ENCODE measurements around the gene MAB21L4.
A peak's percentile ranks its signal among the peaks of the same experiment; 100 is the strongest.

Gene MAB21L4

DNA sequence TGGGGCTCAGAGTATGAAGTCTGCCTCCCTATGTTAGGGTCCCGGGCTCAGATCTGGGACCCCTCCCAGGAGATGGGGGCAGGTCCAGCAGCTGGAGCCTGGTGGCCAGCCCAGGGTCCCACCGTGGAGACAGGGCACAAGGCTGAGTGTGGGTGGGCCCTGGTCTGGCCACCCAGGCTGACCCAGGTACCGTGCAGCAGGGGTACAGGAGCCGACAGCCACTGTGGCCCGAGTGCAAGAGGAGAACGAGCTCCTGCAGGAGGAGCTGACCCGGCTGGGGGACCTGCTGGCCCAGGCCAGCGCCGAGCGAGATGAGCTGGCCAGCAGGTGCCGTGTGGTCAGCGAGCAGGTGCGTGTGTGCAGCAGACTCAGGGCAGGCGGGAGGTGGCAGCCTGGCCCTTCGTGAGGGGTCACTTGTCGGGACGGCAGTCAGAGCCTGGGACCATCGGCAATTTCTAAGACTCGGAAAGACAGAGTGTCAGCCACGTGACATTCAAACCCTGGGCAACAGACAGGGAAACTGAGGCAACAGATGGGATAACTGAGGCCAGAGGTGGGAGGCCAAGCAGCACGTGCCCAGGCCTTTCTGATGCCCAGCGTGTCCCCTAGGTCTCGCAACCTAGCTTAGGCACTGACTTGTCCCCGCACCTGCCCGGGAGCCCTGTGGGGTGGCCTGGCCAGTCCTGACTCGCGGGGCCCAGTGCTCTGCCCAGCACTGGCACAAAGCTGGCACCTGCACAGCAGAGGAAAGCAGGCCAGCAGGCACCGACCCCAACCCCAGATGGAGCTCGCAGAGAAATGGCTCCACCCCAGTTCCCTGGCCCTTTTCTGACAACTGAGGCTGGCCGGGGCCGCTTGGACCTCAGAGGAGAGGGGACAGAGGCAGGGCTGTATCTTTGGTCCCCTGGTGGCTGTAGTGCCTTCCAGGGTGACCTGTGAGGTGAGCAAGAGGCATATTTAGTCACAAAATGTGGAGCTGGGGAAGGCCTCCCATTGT is 24.1 kb upstream of the MAB21L4 start:
- Histone ChIP-seq H3K36me3 (ENCODE audit: insufficient read depth, low read length) (no peaks in the 10 kb centered on the region), H3K9ac (ENCODE audit: low read depth, low read length) (no peak overlapping the region), H3K4me1 (ENCODE audit: insufficient read depth, low read length) (no peaks in the 10 kb centered on the region; the same call in 1 of the 2 replicates)

GRCh38 chr2:240919161-240919781 is 23.3 kb upstream of the MAB21L4 start:
- Histone ChIP-seq H3K4me1 (ENCODE audit: insufficient read depth, low read length) (no peaks in the 10 kb centered on the region; the same call in 1 of the 2 replicates), H3K9me3 (ENCODE audit: control insufficient read depth, insufficient read depth, low read length) (no peaks in the 10 kb centered on the region), H3K9ac (ENCODE audit: low read depth, low read length) (no peak overlapping the region), H3K36me3 (ENCODE audit: insufficient read depth, low read length) (no peaks in the 10 kb centered on the region)

More for the DNA sequence above, 24.1 kb upstream of the MAB21L4 start:
- H3K9me3 ChIP-seq (ENCODE audit: control insufficient read depth, insufficient read depth, low read length): no peaks in the 10 kb centered on the region

GRCh38 chr2:240918258-240919091 is 22.5 kb upstream of the MAB21L4 start:
- no peaks in the 10 kb centered on the region for H3K9me3 ChIP-seq (ENCODE audit: control insufficient read depth, insufficient read depth, low read length)
- no peaks in the 10 kb centered on the region for H3K36me3 ChIP-seq (ENCODE audit: insufficient read depth, low read length)
- no peaks in the 10 kb centered on the region; the same call in 1 of the 2 replicates for H3K4me1 ChIP-seq (ENCODE audit: insufficient read depth, low read length)
- no peak overlapping the region for H3K9ac ChIP-seq (ENCODE audit: low read depth, low read length)

DNA sequence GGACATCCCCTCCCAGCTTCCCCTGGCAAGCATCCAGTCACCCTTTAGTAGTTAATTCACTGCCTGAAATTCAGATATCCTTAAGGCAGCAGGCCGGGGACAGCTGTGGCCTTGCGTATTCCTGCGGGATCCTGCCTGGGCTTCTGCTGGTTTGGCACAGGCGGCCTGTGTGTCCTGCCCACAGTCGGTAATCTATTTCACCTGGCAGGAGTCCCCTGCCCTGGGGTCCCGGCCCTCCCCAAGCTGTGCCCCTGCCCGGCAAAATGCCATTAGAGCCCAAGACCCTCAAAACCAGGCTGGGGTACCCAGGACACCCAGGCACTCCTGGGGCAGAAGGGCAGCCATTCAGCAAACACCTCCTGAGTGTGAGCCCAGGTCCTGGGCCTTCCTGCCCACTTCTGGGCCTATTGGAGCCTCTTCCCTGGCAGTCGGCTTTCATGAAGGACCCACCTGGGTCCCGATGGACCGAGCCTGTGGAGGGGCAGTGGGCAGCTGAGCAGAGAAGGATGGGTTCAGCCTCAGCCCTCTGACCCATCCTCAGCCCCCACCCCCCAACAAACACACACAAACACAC is 21.8 kb upstream of the MAB21L4 start:
- H3K4me1 ChIP-seq (ENCODE audit: insufficient read depth, low read length): no peaks in the 10 kb centered on the region; the same call in 1 of the 2 replicates

DNA sequence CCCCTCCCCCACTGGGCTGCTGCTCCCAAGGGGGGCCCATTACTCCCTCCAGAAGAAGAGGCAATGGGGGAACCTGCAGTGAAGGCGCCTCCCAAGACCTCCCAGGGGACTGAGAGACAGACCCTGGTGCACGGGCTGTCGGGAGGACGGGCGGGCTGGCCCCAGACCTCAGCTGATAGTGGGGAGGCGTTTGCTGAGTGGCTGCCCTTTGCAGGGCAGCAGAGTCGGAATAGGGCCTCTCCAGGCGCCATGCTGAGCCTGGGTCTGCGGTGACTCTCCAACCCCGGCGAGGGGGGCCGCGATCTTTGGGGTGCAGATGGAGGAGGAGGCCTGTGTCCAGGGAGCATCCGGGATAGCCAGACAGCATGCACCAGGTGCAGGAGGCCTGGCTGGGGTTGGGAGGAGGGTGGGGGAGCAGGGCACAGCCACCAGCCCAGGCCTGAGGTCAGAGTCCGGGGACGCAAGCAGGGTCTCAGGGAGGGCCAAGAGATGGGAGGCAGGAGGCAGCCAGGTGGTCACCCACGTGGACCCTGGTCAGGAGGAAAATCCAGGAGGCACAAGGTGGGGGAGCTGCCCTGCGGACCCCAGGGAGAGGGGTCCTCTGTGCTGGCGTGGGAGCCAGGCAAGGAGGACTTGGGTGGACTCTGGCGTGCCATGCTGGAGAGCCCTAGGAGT is 21.2 kb upstream of the MAB21L4 start:
- Histone ChIP-seq H3K4me1 (ENCODE audit: insufficient read depth, low read length) (no peaks in the 10 kb centered on the region), H3K9me3 (ENCODE audit: control insufficient read depth, insufficient read depth, low read length) (no peaks in the 10 kb centered on the region), H3K9ac (ENCODE audit: low read depth, low read length) (peak overlapping the region; percentile 36; the same call in 1 of the 2 replicates), H3K36me3 (ENCODE audit: insufficient read depth, low read length) (no peaks in the 10 kb centered on the region)

More for the DNA sequence above, 21.8 kb upstream of the MAB21L4 start:
- Histone ChIP-seq H3K9ac (ENCODE audit: low read depth, low read length) (no peak overlapping the region), H3K36me3 (ENCODE audit: insufficient read depth, low read length) (no peaks in the 10 kb centered on the region), H3K9me3 (ENCODE audit: control insufficient read depth, insufficient read depth, low read length) (no peaks in the 10 kb centered on the region)

DNA sequence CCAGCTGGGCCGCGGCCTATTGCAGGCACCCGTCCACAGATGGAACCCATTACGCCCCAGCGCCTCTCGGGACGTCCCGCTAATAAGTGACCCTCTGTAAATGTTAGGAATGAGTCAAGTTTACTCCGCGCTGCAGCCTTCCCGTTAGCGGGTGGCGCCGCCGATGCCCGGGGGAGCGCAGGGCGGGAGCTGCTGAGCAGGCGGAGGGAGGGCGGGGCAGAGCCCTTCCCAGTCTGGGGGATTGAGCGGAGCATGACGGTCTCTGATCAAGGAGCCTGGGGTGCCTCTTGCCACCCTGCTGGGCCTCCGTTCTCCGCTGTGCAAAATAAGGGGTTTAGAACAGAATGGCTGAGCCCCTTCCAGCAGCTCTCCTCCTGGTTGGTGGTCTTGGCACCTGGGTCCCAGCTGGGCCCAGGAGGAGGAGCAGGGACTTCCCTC is 20.6 kb upstream of the MAB21L4 start:
- no peaks in the 10 kb centered on the region for H3K4me1 ChIP-seq (ENCODE audit: insufficient read depth, low read length)
- H3K36me3 ChIP-seq (ENCODE audit: insufficient read depth, low read length): no peaks in the 10 kb centered on the region
- no peaks in the 10 kb centered on the region for H3K9me3 ChIP-seq (ENCODE audit: control insufficient read depth, insufficient read depth, low read length)
- H3K9ac ChIP-seq (ENCODE audit: low read depth, low read length): peak overlapping the region; percentile 36; the same call in 1 of the 2 replicates

DNA sequence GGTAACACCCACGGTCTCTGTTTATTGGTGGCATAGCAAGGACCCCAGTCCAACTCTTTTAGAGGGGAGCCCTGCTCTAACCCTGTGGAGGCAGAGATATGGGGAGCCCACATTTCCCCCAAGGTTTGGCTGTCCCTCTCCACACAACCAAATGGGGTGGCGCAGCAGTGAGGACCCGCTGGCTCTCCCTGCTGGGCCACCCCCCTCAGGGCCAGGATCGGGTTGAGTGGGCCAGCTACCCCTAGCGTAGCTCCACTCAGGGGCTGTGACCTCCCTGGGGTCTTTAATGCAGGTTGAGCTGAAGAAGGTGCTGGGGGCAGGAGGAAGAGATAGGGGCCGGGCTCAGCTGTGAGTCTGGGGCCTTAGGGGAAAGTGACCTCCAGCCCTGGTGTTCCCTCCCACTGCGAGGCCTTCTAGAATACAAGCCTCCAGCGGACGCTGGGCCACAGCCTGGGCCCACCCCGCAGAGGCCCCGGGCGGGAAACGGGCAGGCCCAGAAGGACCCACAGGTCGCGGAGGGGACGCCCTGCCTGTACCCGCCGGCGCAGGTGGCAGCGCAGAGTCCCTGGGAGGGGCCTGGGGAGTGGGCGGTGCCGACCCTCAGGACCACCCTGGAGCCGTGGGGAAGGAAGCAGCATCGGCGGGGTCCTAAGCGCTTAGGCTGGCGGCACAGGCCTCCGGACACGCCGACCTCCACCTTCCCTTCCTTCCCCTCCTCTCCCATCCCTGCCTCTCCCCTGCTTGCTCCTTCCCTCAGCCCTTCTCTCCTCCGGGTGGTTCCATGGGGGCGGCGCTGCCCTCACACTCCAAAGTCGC is 19.8 kb upstream of the MAB21L4 start:
- Histone ChIP-seq H3K9me3 (ENCODE audit: control insufficient read depth, insufficient read depth, low read length) (no peaks in the 10 kb centered on the region), H3K4me1 (ENCODE audit: insufficient read depth, low read length) (no peaks in the 10 kb centered on the region), H3K36me3 (ENCODE audit: insufficient read depth, low read length) (no peaks in the 10 kb centered on the region), H3K9ac (ENCODE audit: low read depth, low read length) (peak overlapping the region; percentile 44; the same call in 1 of the 2 replicates)

DNA sequence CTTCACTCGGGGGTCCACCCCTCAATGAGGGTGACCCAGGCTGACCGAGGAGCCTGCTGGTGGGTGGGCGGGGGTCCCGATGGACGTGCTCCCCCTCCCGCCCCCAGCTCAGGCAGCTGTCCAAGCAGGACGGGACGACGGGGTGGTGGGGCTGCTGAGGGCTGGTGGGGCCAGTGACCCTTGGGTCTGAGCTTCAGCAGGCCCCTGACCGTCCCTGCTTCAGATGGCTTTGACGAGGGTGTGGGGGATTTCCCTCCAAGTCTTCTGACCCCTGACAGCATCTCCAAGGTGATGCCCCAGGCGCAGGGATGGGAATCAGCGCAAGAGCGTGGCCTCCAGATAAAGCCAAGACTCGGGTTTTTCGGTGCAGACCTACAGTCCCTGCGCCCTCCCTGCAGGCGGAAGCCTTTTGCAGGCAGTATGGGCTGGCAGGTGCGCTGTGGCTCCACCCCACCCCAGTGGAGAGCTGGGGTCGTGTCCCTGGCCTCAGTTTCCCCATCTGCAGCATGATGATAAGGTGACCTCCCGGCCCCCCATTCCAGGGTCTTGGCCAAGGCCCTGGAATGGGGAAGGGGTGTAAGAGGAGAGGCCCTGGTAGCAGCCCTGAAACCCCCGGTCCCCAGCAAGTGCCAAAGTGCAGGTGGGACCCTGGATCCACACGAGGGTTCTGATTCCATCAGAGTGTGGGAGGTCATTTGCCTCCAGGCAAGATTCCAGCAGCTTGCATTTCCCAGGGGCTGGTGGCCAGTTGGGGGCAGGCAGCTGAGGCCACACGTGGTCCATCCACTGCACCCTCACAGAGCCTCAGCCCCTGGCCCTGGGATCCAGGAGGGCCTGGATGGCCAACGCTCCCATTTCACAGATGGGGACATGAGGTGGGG is 18.9 kb upstream of the MAB21L4 start:
- Histone ChIP-seq H3K4me1 (ENCODE audit: insufficient read depth, low read length) (no peaks in the 10 kb centered on the region), H3K9me3 (ENCODE audit: control insufficient read depth, insufficient read depth, low read length) (no peaks in the 10 kb centered on the region), H3K36me3 (ENCODE audit: insufficient read depth, low read length) (no peaks in the 10 kb centered on the region), H3K9ac (ENCODE audit: low read depth, low read length) (no peak overlapping the region)

- H3K36me3 ChIP-seq (ENCODE audit: insufficient read depth, low read length): no peaks in the 10 kb centered on the region
- H3K4me1 ChIP-seq (ENCODE audit: insufficient read depth, low read length): no peaks in the 10 kb centered on the region
- no peaks in the 10 kb centered on the region for H3K9me3 ChIP-seq (ENCODE audit: control insufficient read depth, insufficient read depth, low read length)
- H3K9ac ChIP-seq (ENCODE audit: low read depth, low read length): no peak overlapping the region
Measured at GRCh38 chr2:240913810-240914644, 18.1 kb upstream of the MAB21L4 start.

GRCh38 chr2:240912878-240913809 is 17.2 kb upstream of the MAB21L4 start:
- no peaks in the 10 kb centered on the region for H3K36me3 ChIP-seq (ENCODE audit: insufficient read depth, low read length)
- no peaks in the 10 kb centered on the region for H3K4me1 ChIP-seq (ENCODE audit: insufficient read depth, low read length)
- no peak overlapping the region for H3K9ac ChIP-seq (ENCODE audit: low read depth, low read length)
- no peaks in the 10 kb centered on the region for H3K9me3 ChIP-seq (ENCODE audit: control insufficient read depth, insufficient read depth, low read length)
